ENCODE results near the gene ISG15.

Gene ISG15

DNA sequence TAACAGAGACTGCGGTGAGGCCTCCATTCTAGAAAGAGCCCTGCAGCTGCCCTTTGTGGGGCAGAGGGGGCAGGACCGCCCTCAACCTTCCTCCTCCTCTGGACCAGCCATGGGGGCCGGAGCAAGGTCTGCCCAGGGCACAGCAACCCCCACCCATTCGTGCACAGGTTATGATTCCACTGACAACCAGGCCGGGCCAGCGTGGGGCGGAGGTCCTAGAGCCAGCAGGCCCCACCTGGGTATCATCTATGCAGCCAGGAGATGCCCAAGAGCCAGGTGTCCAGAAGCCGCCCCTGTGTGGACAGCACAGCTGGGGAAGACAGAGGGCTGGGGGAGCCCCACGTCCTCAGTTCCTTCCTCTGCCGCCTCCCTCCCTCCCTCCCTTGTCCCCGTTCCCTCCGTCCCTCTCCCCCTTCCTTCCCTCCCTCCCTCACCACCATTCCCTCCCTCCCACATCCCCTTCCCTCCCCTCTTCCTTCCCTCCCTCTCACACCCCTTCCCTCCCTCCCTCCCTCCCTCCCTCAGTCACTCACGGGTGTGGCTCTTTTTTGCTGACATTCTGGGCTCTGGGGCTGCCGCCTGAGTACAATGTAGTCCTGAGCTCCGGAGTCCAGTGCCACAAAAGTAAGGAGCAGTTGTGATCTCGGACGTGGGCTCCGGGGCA, 48.5 kb downstream of the ISG15 start:
- no peak for DNase-seq (ENCODE audit: low spot score)

DNA sequence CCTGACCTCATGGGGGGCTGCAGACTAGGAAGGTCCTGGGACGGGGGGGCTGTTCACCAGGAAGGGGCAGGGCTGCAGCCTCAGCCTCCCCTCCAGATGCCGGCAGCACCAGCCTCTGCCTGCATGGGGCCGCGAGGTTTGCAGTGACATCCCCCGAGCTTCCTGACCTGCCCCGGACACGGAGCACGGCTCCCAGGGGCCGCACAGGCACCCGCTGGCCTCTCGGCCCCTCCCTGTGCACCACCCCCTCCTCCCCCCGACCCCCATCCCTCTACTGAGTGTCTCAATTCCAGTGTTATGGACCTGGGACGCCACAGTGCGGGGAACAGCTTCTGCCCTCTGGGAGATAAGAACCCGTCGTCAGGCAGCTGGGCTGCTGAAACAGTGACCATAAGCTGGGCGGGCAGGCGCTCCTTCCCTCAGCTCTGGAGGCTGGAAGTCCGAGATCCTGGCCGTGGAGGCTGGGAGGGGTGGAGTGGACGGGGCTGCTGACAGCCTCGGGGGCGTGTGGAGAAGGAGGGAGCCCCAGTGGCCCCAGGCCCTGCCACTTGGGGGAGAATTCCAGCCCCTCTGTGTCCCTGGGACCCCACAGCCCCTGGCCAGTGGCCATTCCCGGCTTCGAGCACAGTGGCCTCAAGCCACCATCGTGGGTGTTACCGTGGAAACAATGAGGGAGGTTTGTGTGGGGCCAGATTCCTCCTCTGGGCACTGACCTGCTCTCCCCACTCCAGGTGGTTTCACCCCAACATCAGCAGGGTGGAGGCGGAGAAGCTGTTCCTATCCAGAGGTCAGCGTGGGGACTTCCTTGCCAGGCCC, 49.3 kb downstream of the ISG15 start:
- no peak for DNase-seq (ENCODE audit: low spot score)

DNA sequence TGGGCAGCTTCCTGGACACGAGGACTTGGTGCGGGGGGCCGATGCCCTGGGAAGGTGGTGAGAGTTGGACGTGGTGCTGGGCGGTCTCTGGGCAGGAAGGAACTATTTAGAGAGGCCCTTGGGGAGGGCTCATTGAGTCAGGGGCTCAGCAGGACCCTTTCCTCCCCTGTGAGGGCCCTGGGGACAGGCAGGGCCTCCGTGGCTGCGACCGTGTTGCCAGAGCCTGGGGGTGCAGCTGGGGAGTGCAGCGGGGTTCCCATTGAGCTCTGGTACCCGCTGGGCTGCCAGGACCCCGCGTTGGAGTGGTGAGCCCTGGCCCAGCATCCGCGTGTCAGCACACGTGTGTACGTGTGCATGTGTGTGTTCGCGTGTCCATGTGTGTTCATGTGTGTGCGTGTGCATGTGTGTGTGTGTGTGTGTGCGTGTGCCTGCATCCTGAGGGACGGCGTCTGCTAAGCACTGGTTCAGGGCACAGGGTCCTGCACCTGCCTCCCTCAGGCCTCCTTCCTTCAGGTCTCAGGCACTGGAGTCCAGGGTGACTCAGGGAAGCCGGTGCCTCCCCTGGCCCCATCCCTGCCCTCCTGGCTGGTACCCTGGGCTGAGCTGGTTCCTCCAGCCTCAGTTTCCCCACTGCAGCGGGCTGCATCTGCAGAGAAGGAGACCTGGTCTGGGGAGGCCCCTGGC, 50.1 kb downstream of the ISG15 start:
- no peak for DNase-seq (ENCODE audit: low spot score)

Data from germinal center (tissue), 1 donor.